Neural crest cell (in vitro differentiated cells): Measurements from ENCODE around the gene DNAJB13. TPM values are rescaled to one million over a fixed set of nuclear protein-coding genes. Genes with fewer than 3 reads are reported as not detected.
A peak's percentile ranks its signal among the peaks of the same experiment; 100 is the strongest.

Experiments used
- DNase-seq: peaks from one replicate; pipeline ENCODE4 v3.0.0; 2021; ENCODE audit warnings: low read depth, mixed read lengths, low spot score
- H3K27ac Mint-ChIP-seq: one replicate; pipeline ENCODE4 v1.8.0; 2021; ENCODE audit warnings: mild to moderate bottlenecking, mixed read lengths; ENCODE audit not compliant: unreplicated experiment
- H3K27me3 Mint-ChIP-seq: 2 replicates; pipeline ENCODE4 v1.8.0; 2021; ENCODE audit warnings: low read depth, mild to moderate bottlenecking, mixed read lengths
- H3K36me3 Mint-ChIP-seq: 2 replicates; pipeline ENCODE4 v1.8.0; 2021; ENCODE audit warnings: low read depth, mild to moderate bottlenecking, mixed read lengths
- H3K4me1 Mint-ChIP-seq: 2 replicates; pipeline ENCODE4 v1.8.0; 2021; ENCODE audit warnings: mixed read lengths
- H3K4me3 Mint-ChIP-seq: one replicate; pipeline ENCODE4 v1.8.0; 2021; ENCODE audit warnings: mild to moderate bottlenecking, mixed read lengths
- H3K9me3 Mint-ChIP-seq: 2 replicates; pipeline ENCODE4 v1.8.0; 2021; ENCODE audit warnings: mixed read lengths
- CTCF ChIP-seq: fragments of 200-600 bp; sonication (generic); conservative IDR thresholded peaks from 2 replicates; pipeline ENCODE4 v1.5.0; 2021; ENCODE audit warnings: antibody characterized with exemption, mild to moderate bottlenecking
- total RNA-seq: library from RNA; stranded (reverse); gene quantifications from 2 replicates; pipeline ENCODE4 v1.2.1, GENCODE V29; 2021

Gene DNAJB13
- total RNA-seq, 1 donor from 2014 or later = 0.35 TPM

- TF ChIP-seq CTCF = no peak
- H3K27ac Mint-ChIP-seq = no peak overlapping the region
- no peak for DNase-seq
- H3K36me3 Mint-ChIP-seq = no peaks in the 10 kb centered on the region
- H3K27me3 Mint-ChIP-seq = no peaks in the 10 kb centered on the region
- no peaks in the 10 kb centered on the region for H3K9me3 Mint-ChIP-seq
- no peaks in the 10 kb centered on the region for H3K4me1 Mint-ChIP-seq
- H3K4me3 Mint-ChIP-seq = no peak overlapping the region
Observed at GRCh38 chr11:73998846-73999575, 48.2 kb downstream of the DNAJB13 start.

- no peaks in the 10 kb centered on the region for H3K9me3 Mint-ChIP-seq
- TF ChIP-seq CTCF = no peak
- no peak overlapping the region for H3K4me3 Mint-ChIP-seq
- H3K27me3 Mint-ChIP-seq = no peaks in the 10 kb centered on the region
- H3K27ac Mint-ChIP-seq = no peak overlapping the region
- no peak for DNase-seq
- no peaks in the 10 kb centered on the region for H3K4me1 Mint-ChIP-seq
- H3K36me3 Mint-ChIP-seq = no peaks in the 10 kb centered on the region
Observed at GRCh38 chr11:73999581-74000306, 48.9 kb downstream of the DNAJB13 start.

- H3K4me1 Mint-ChIP-seq = no peaks in the 10 kb centered on the region
- H3K4me3 Mint-ChIP-seq = no peak overlapping the region
- H3K27me3 Mint-ChIP-seq = no peaks in the 10 kb centered on the region
Observed at GRCh38 chr11:74000307-74001133, 49.7 kb downstream of the DNAJB13 start.

GRCh38 chr11:74001822-74002286 is 51.0 kb downstream of the DNAJB13 start:
- H3K4me1 Mint-ChIP-seq = no peaks in the 10 kb centered on the region
- peak overlapping the region; percentile 8 for H3K27ac Mint-ChIP-seq
- DNase-seq = no peak
- H3K36me3 Mint-ChIP-seq = no peaks in the 10 kb centered on the region
- H3K27me3 Mint-ChIP-seq = no peaks in the 10 kb centered on the region
- no peak overlapping the region for H3K4me3 Mint-ChIP-seq
- no peaks in the 10 kb centered on the region for H3K9me3 Mint-ChIP-seq
- no peak for TF ChIP-seq CTCF

More at GRCh38 chr11:74000307-74001133, 49.7 kb downstream of the DNAJB13 start:
- no peaks in the 10 kb centered on the region for H3K36me3 Mint-ChIP-seq
- H3K9me3 Mint-ChIP-seq = no peaks in the 10 kb centered on the region
- no peak overlapping the region for H3K27ac Mint-ChIP-seq
- TF ChIP-seq CTCF = no peak
- DNase-seq = no peak

GRCh38 chr11:74002832-74003231 is 52.0 kb downstream of the DNAJB13 start:
- no peaks in the 10 kb centered on the region for H3K27me3 Mint-ChIP-seq
- H3K9me3 Mint-ChIP-seq = no peaks in the 10 kb centered on the region
- no peak overlapping the region for H3K27ac Mint-ChIP-seq
- H3K4me3 Mint-ChIP-seq = no peak overlapping the region
- no peak for TF ChIP-seq CTCF
- H3K4me1 Mint-ChIP-seq = no peaks in the 10 kb centered on the region
- DNase-seq = no peak
- H3K36me3 Mint-ChIP-seq = no peaks in the 10 kb centered on the region
